ENCODE measurements around the gene CA10.

GRCh38 chr17:51725185-51725584 lies 433.3 kb downstream of the CA10 start:
- TF ChIP-seq POU6F1 (CRISPR knock-in tag; IDR thresholded peaks at IDR 0.05; ENCODE audit: borderline replicate concordance, low read depth) (no peak), PATZ1 (CRISPR knock-in tag; IDR thresholded peaks at IDR 0.05; ENCODE audit: borderline replicate concordance) (no peak), RARB (CRISPR knock-in tag; IDR thresholded peaks at IDR 0.05) (no peak), ARNTL (CRISPR knock-in tag; IDR thresholded peaks at IDR 0.05; ENCODE audit: borderline replicate concordance, low read depth) (no peak), ZC3H10 (CRISPR knock-in tag; IDR thresholded peaks at IDR 0.05) (no peak), ZFP3 (CRISPR knock-in tag; IDR thresholded peaks at IDR 0.05) (no peak), CREB5 (CRISPR knock-in tag; IDR thresholded peaks at IDR 0.05; ENCODE audit: low read depth) (no peak)
